GM12872 (cell line): Measurements from ENCODE around the gene ITPR2.
A peak's percentile ranks its signal among the peaks of the same experiment; 100 is the strongest.

Source experiments
- TF ChIP-seq, protein P1 (sequence below): IDR thresholded peaks from 3 replicates; pipeline ENCODE4 v1.5.1; 2011; ENCODE audit warnings: low read depth, mild to moderate bottlenecking, low read length, moderate library complexity; ENCODE audit not compliant: insufficient read depth

ITPR2 gene

DNA sequence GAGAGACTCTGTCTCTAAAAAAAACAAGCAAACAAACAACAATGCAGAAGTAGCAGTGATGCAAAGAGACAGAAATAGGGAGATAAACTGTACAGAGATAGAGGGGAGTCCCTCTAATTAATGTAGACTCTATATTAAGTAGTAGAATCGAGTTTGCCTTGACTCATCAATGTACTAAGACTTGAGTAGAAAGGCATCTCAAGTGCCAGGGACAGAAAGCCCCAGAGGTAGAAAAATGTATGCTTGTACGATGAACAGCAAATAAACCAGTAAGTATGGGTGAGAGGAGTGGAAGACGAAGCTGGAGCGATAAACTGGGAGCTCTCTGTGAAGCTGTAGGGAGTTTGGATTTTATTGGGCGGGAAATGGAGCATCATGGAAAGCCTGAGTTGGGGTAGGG lies 429.4 kb downstream of the ITPR2 start:
- TF ChIP-seq, protein P1, sequence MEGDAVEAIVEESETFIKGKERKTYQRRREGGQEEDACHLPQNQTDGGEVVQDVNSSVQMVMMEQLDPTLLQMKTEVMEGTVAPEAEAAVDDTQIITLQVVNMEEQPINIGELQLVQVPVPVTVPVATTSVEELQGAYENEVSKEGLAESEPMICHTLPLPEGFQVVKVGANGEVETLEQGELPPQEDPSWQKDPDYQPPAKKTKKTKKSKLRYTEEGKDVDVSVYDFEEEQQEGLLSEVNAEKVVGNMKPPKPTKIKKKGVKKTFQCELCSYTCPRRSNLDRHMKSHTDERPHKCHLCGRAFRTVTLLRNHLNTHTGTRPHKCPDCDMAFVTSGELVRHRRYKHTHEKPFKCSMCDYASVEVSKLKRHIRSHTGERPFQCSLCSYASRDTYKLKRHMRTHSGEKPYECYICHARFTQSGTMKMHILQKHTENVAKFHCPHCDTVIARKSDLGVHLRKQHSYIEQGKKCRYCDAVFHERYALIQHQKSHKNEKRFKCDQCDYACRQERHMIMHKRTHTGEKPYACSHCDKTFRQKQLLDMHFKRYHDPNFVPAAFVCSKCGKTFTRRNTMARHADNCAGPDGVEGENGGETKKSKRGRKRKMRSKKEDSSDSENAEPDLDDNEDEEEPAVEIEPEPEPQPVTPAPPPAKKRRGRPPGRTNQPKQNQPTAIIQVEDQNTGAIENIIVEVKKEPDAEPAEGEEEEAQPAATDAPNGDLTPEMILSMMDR, result no peak

- TF ChIP-seq, protein P1, result 0 out of 3 replicates have a peak, but pooled peaks have one; percentile 14
These were observed 430.3 kb downstream of the ITPR2 start for GRCh38 chr12:26402648-26403047.

DNA sequence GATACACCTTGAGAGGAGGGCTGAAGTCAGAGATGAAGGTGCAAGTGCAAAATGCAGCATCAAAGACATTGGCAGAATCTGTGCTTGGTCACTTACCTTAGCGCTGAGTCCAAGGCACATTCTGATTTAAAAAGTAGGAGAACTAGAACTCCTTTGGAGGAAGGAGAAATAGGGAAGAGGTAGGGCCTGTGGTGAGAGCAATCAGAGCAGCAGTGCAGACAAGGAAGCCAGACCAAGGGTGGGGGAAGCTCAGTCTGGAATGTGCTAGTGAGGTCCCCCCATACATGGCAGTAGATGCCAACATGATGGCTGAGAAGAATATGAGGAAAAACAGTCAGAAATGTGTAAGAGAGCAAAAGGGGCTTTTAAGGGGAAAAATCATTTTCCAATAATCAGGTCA lies 431.1 kb downstream of the ITPR2 start:
- TF ChIP-seq, protein P1, result no peak

DNA sequence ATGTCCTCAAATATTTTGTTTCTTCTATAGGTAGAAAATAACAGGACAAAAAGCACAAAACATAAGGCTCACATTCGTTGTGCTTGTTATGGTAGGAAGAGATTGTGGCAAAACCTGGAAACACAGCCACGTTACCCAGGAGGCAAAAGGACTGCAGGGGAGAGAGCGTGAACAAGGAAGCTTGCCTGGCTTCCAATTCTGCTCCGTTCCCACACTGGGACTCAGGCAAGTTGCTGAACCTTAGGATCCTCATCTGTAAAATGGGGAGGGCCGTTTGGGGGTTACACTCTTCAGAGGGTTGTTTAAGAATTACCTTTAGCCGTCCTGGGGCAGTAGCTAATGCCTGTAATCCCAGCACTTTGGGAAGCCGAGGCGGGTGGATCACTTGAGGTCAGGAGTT lies 432.4 kb downstream of the ITPR2 start:
- TF ChIP-seq, protein P1, result no peak

DNA sequence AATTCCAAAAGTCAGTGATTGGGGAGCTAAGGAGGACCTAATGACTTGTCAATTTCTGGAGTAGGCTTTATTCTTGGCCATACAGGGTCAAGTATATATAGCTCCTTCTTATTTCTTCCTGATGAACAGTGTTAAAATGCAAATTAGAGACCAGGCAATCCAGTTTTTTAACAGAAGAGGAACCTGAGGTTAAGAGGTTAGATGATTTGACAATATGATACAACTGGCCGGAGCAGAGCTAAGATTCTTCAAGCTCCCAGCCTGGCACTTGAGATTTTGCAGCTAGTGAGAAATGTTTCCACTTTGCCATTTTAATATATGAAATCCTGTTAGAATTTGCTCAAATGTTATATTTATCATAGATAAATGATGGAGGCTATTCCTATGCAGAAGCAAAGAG lies 433.6 kb downstream of the ITPR2 start:
- TF ChIP-seq, protein P1, result no peak

- TF ChIP-seq, protein P1, result no peak
These were observed 436.6 kb downstream of the ITPR2 start for GRCh38 chr12:26396402-26396801.

DNA sequence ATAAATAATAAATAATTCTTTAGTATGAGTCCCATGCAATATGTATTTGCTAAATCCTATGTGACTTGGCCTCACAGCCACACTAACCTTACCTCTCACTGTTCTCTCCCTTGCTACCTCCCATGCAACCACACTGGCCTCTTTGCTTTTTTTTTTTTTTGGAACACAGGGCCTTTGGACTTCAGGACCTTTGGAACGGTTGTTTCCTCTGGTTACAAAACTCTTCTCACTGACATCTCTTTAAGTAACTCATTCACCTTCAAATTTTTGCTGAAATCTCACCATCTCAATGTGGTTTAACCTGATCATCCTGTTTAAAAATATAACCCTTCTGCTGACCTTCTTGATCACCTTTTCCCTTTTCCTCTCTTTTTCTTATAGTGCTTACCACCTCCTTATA lies 443.7 kb downstream of the ITPR2 start:
- TF ChIP-seq, protein P1, result no peak

DNA sequence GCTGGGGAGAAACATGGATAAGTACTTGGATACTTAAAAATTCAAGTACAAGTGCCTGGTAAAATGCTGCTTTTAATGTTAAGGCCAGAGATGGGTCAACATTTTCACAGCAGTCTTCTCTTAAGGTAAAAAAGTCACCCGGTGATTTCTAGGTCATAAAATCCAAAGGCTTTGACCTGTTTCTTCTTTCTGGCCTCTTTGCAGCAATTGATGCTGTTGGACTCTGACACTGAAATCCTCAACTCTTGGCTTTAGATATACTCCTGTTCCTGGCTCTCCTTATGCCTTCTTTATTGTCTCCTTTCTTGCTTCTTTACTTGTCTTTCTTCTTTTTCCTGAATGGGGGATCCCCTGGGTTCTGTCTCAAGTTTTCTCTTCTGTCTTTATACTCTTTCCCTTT lies 448.5 kb downstream of the ITPR2 start:
- TF ChIP-seq, protein P1, result no peak
